GM19372 (cell line): ENCODE data around the gene KRT15.

Experiments used
- ATAC-seq: cut with Tn5 transposase; IDR thresholded peaks from one replicate; pipeline ENCODE4 v1.9.1; 2021; ENCODE audit warnings: mild to moderate bottlenecking, low read depth, moderate library complexity; ENCODE audit not compliant: unreplicated experiment

The KRT15 gene

DNA sequence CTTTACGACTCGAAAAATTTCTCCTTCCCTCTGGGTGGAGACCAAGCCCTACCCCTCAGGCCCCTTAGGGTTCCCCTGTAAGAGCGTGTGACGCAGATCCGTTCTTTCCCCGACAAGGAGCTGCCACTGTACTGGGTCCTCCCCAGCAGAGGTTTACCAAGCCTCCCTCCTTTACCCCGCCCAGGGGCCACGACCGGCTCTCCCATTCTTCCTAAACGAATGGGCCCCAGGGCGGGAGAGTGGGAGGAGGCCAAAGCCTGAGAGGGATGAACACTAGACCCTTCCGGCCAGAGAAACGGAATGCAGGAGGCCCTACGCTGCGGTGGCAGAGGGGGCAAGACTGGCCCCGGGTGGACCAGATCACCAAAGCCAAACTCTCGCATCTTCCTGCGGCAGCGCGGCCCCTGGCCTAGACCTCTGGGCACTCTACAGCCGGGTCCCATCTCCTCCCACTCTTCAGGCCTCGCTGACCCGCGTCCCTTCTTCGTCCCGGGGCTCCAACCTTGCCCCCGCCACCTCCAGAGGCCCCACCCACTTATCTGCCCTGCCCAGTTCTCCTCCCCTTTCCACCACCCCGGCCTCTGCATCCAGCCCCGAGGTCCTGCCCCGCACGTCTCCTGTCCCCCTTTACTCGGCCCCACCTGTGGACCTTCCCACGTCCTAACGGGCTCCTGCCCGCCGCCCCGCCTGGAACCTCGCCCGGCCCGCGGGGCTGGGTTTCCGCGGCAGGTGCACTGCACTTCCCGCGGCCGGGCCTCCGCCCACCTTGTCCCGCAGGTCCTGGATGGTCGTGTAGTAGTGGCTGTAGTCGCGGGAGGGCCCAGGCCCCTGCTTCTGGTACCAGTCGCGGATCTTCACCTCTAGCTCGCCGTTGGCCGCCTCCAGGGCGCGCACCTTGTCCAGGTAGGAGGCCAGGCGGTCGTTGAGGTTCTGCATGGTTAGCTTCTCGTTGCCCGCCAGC, 8.7 kb upstream of the KRT15 start:
- ATAC-seq = no peak

DNA sequence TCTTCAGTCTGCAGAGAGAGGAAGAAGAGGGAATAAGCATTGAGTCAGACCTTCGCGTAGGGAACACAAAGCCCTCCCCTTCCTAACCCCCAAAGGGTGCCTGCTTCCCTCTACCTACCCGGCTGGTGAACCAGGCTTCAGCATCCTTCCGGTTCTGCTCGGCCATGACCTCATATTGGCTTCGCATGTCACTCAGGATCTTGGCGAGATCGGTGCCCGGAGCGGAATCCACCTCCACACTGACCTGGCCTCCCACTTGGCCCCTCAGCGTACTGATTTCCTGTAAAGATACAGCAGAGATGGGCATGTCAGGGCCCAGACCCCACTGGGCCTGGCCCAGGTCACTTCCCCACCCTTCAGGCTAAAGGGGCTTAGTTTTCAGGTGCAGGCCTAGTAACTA, 5.6 kb upstream of the KRT15 start:
- no peak for ATAC-seq

DNA sequence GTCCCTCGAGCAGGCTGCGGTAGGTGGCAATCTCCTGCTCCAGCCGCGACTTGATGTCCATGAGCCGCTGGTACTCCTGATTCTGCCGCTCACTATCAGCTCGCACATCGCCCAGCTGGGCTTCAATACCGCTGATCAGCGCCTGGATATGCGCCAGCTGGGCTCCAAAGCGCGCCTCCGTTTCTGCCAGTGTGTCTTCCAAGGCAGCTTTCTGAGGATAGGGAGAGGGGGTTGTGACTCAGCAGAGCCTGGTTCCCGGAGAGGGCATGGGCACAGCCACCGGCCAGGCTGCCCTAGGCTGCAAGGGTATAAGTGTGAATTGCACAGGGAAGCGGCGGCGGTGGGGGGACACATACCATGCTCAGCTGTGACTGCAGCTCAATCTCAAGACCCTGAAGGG, 5.1 kb upstream of the KRT15 start:
- no peak for ATAC-seq

DNA sequence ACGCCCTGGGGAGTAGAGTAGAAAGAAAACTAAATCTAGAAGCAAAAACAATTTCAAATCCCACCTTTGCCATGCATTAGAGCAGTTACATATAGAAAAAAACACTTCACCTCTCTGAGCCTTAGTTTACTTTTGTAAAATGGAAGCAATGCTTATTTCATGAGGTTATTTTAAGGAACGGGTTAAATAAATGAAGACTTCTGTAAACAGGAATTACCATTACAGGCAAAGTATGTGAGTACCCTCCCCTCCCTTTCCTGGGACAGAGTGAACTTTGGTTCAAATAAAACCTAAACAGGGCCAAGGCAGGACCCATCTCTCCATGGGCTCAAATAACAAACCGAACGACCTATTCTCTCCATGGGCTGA, 4.5 kb upstream of the KRT15 start:
- ATAC-seq = no peak

DNA sequence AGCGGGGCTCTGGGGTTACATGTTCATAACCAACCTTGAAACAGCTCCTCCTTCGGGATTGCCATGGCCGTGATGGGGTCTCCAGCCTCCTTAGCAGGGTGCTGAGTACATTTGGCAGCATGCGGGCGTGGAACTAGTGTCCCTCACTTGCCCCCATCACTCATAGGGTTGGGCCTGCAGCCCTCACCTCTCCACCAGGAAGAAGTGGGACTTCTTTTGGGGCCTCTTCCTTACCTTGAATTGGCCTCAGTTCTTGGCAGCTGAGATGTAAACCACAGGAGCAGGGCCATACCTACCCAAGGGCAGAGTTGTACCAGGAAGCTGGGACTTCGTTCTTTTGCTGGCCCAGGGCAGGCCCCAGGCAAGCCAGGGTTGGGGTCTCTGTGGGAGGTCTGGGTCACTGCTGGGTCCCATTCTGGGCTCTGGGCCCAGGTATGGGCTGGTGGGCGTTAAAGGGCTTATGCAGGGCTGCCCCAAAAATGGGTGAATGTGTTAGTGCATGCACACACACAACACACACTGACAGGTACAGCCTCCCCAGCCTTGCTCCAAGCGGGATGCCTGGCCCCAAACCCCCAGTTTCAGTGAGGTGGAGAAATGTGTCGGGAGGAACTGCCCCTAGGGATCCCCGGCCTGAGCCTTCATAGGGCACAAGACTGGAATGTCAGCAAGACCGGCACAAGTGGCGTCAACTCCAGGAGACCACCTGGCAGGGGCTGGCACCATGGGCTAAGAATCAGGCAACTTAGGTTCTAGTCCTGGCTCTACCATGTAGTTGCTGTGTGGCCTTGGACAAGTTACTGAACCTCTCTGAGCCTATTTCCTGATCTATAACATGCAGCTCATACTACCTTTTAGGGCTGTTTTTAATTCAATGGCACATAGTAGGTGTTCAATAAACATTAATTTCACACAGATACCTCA, 3.9 kb upstream of the KRT15 start:
- ATAC-seq = no peak

DNA sequence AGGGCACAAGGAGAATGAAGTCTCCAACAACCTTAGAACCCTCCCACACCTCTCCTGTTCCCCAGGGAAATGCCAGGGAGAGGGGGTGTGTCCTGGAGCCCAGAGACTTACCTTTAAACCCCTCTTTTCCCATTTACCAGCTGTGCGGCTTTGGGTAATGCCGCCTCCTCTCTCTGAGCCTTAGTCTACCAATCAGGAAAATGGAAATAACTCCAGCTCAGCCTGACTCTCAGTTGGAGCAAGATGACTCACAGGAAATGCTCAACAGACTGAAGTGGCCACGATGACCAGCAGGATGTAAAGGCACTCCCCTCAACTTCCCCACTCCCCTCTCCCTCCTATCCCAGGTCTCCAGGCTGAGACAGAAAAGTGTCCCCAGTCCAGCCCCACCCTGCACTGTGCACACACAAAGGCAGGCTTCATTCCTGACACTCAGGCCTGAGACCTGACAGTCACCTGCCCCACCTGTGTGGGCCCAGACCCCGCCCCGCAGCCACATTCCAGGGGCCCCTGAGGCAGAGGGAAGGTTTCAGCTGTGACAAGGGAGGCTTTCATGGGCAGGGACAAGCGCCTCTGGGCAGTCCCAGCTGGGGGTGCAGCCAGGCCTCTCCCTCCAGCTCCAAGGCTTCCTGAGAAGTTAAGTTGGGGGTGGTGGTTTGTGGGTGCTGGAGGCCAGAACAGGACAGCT, 3.0 kb upstream of the KRT15 start:
- ATAC-seq = no peak

DNA sequence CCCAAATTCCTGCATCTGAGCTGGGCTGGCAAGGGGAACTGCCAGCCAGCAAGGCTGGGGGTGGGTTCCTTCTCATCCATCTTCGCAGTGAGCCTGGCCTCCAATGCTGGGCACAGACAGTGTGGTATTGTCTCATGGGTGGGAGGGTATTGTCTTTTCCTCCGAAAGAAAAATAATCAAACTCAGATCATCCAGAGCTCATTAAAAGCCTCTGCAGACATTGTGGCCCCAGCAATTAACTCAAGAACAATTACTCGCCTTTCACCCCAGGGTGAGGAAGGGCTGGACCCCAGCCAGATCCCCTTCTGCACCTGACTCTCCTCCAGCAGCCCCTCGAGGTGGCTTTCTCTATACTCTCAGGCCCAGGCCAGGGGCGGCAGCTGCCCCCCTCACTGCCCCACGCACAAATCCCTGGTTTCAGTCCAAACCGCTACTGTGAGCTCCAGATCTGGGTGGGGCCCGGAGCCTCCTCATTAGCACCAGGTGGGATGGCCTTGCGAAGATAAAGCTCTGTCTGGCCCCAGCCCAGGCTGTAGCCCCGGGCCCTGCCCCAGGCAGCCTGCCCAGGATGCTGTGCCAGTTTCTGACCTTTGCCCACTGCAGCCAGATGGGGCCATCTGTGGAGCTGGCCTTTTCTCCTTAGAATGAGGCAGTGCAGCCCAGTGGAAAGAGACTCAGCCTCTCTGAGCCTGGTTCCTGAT, 2.3 kb upstream of the KRT15 start:
- ATAC-seq = no peak

DNA sequence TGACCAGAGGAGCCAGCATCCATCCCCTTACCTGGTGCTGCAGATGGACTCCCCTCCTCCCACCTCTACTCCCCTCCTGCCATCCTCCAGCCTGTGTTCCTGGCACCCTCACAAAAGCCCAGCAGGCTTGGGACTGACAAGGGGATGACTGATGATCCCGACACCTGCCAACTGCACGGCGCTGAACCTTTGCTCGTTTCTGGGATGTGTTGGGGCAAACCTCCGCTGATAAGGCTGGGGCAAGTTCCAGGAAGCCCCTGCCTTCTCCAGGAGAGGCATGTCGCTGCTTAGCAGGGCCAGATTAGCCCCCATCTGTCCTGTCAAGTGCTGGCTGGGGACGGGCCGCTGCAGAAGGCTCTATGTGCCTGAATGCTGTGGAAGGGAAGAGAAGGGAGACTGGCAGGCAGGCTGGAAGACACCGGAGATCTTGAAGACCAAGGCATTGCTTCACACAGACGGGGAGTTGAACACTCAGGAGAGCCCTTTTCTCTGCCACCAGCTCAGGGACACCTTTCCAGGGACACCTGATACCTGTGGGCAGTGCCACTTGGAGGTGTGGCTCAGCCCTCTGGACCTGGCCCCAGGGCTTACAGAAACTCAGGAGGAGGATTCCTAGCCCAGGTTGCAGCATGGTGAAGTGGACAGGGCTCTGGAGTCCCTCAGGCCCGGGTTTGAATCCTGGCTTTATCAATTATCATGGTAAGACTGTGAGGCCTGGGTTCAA, 973 bp upstream of the KRT15 start:
- ATAC-seq = no peak

DNA sequence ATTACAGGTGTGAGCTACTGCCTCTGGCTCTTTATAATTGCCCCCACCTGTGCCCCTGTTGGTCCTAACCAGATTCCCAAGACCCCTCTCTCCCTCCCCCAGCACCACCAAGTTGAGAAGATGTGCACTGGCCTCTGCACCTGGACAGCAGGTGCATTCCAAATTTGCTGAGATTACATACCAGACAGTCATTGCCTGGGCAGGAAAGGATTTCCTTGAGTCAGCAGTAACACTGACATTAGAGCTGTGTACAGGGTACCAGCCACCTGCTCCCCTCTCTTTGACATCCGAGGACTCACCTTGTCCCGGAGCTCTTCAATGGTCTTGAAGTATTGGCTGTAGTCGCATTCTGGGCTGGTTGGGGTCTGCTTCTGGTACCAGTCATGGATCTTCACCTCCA, 659 bp downstream of the KRT15 start:
- no peak for ATAC-seq

DNA sequence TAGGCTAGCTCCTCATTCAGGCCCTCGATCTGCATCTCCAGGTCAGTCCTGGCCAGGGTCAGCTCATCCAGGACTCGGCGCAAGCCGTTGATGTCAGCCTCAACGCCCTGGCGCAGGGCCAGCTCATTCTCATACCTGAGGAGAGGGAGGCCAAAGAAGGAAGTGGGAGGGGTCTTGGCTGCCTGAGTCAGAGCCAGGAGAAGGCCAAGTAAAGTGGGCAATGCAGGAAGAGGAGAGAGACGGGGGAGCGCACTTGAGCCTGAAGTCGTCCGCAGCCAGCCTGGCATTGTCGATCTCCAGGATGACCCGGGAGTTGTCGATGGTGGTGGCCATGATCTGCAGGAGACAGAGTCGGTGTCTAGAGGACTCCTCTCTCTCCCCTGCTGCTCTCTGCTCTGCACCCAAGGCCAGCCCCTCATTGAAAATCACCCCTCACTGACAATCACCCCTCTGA, 1.8 kb downstream of the KRT15 start:
- ATAC-seq = no peak

DNA sequence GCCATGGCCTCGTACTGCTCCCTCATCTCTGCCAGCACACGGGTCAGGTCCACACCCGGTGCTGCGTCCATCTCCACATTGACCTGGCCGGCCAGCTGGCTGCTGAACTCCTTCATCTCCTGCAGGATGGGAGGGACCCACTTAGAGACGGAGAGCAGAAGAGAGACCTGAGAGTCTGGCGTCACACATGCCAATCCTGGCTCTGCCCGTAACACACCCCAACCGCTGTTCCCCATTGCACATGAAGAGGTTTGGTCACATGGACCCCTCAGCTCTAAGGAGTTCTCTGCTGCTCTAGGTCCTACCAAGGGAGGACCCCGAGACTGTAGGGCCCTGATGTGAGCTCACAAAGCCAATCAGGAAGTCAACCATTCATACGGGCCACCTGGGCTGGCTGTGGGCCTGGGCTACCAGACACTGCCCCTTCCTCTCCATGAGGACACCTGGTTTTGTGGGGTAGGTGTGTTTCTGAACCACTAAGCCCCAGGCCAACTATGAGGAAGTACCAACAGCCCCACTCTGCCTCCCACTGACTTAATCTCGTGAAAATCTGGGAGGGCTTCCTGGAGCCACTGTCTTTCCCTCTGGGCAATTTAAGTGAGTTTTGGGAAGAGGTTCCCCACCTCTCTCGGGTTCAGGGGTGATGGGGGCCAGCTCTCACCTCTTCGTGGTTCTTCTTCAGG, 2.4 kb downstream of the KRT15 start:
- no peak for ATAC-seq

DNA sequence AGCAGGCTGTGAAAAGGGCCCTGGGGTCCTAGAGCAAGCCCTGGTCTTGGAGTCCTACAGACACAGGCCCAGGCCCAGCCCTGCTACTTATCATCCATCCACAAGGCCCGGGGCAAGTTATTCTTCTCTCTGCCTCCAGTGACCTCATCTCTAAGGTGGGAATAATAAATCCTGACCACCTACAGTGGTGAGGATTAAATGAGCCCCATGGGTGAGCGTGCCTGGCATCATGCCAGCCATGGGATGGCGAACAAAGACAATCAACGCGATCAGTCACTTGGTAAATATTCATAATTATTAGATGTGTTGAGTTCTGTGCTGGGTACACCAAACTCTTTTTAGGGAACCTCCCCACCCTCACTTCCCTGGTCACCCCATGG, 5.5 kb downstream of the KRT15 start:
- ATAC-seq = no peak

DNA sequence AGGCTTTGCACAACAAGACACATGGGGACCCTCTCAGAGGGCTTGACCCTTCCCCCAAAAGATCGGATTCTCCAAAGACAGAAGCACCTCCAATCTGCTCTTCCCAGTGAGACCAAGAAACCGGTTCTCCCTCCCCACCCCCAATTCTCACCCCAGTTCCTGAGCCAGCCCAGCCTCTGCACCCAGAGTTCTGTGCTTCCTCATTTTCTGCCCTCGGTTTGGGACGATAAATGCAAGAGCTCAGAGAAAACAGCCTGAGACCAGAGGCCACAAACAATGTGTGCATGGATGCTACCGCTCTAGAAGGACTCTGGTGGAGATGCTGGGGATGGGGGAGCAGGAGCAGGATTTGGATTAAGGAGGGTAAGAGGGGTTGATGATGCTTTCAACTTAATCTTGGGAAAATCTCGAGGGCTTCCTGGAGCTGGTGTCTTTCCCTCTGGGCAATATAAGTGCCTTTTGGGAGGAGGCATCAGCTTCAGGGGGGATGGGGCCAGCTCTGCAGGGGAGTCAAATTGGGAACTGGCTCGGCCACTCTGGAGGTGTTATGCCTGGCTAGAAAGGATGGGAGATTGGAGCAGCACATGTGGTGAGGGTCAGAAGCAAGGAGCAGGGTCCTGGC, 6.0 kb downstream of the KRT15 start:
- ATAC-seq = no peak

DNA sequence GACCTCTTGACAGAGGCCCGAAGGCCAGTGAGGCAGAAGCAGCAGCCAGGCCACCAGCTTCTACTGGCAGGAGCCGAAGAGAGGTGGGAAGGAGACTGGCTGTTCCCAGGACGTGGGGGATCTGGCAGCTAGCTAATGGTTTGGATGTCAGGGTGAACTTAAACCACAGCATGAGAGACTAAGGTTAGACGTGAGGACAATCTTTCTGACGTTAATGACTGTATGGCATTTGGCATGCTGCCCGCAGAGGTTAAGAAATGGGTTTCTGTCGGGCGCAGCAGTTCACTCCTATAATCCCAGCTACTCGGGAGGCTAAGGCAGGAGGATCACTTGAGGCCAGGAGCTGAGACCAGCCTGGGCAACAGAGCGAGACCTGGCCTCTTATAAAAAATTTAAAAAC, 7.0 kb downstream of the KRT15 start:
- ATAC-seq = no peak

DNA sequence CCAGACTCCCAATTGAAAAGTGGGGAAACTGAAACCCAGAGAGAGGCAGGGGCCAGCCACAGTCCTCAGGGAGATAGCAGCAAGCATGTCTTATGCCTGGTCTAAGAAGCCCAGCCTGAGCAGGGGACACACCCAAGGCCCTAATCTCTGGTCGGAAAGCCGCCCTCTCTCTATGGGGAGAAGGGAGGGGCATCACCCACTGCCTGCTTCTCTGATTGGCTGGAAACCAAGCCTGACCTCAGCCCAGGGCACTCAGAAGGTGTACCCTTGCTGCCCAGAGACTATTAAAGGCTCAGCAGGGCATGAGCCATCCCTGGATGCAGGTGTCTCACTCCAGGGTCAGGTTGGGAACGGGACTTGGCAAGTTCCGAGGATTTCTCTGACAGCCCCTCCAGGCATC, 7.6 kb downstream of the KRT15 start:
- no peak for ATAC-seq

DNA sequence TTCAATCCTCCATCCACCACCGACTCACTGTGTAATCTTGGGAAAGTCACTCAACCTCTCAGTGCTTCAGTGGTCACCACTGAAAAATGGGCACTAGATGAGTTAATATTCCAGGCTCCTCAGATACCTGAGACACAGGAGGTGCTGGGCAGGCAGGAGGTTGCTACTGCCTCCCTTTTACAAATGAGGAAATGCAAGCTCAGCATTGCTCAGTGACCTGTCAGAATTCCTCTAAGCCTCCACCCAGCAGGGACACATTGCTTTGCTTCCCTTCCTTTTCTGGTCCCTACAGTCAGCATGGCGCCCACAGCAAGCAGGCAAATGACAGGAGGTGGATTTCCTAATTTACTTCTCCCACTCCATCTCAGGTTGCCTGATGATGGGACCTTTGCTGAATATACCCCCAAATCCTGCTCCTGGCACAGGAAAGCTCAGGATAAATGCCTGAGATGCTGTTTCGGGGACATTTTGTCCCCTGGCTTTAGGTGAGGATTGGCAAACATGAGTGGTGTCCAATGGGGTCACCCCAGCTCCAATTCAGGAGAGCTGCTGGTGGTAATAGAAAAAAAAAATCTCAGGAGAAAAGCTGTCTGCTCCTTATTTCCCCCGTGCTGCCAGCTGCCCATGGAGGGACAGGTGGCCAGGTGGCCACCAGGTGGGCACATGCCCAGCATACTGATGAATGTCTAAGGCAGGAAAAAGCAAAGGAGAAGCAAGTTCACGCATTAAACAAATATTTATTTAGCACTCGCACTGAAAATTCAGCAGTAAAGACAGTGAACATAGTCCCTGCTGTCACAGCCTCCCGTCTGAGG, 8.2 kb downstream of the KRT15 start:
- ATAC-seq = no peak

DNA sequence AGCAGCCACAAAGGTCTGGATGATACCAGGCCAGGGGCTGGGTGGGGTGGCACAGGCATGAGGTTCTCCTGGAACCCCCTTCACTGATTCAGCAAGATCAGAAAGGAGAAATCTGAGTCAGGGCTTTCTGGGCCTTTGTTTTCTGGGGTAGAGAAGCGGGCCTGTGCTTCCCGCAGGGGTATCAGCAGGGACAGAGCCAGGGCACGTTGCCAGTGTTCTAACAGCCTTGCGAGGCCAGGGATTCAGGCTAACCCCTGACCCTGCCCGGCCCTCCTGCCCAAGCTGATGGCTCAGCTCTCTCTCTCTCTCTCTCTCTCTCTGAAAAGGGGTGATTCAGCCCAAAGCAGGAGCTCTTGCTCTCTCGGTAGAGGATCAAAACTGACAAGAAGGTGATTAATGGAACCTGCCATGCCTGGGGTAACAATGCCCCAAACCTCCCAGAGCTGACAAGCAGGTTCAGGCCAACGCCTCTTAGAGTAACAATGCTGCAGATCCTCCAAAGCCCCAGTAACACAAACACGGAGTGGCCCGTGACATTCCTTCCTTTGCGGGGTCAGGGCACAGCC, 11.3 kb downstream of the KRT15 start:
- ATAC-seq = no peak
